NOMO-1 treated with DMSO at 0.1 percent for 48 hours (cell line): Measurements from ENCODE around the gene IL25.
"Not testable (repeated sequence)": the region's sequence is repeated elsewhere in the genome, so short reads cannot be mapped to it uniquely, and the experiment has no call there.

ENCODE experiments used
- DNase-seq: peaks from one replicate; lab custom pipeline; 2025; ENCODE audit not compliant: unreplicated experiment; lab: John Stamatoyannopoulos, UW

Gene IL25

GRCh38 chr14:23387916-23388882 is 15.6 kb downstream of the IL25 start:
- DNase-seq: no peak

GRCh38 chr14:23388996-23389395 is 16.4 kb downstream of the IL25 start:
- DNase-seq: no peak

GRCh38 chr14:23389396-23389795 is 16.8 kb downstream of the IL25 start:
- DNase-seq: no peak

GRCh38 chr14:23389871-23390270 is 17.3 kb downstream of the IL25 start:
- DNase-seq: not testable (repeated sequence)

- no peak for DNase-seq
Measured at GRCh38 chr14:23392613-23393012, 20.0 kb downstream of the IL25 start.

- DNase-seq: no peak
Measured at GRCh38 chr14:23396126-23396525, 23.5 kb downstream of the IL25 start.

- DNase-seq: no peak
Measured at GRCh38 chr14:23396781-23397407, 24.3 kb downstream of the IL25 start.

GRCh38 chr14:23398348-23398747 is 25.7 kb downstream of the IL25 start:
- DNase-seq: no peak

- no peak for DNase-seq
Measured at GRCh38 chr14:23399136-23399535, 26.5 kb downstream of the IL25 start.

- DNase-seq: no peak
Measured at GRCh38 chr14:23399591-23399990, 27.0 kb downstream of the IL25 start.

- not testable (repeated sequence) for DNase-seq
Measured at GRCh38 chr14:23400496-23401149, 28.0 kb downstream of the IL25 start.

- peak; percentile 9 for DNase-seq
Measured at GRCh38 chr14:23401291-23401690, 28.7 kb downstream of the IL25 start.

GRCh38 chr14:23402296-23403138 is 29.9 kb downstream of the IL25 start:
- peak; percentile 14 for DNase-seq

- no peak for DNase-seq
Measured at GRCh38 chr14:23403139-23403438, 30.5 kb downstream of the IL25 start.

- DNase-seq: no peak
Measured at GRCh38 chr14:23403908-23404307, 31.3 kb downstream of the IL25 start.

- no peak for DNase-seq
Measured at GRCh38 chr14:23404331-23404900, 31.8 kb downstream of the IL25 start.

- DNase-seq: no peak
Measured at GRCh38 chr14:23405096-23405495, 32.5 kb downstream of the IL25 start.

GRCh38 chr14:23405516-23406025 is 33.0 kb downstream of the IL25 start:
- DNase-seq: no peak

- no peak for DNase-seq
Measured at GRCh38 chr14:23406244-23406643, 33.6 kb downstream of the IL25 start.

- no peak for DNase-seq
Measured at GRCh38 chr14:23406725-23407355, 34.2 kb downstream of the IL25 start.
